Fibroblast of lung (primary cell): ENCODE data around the gene EZH1.

Experiments
- CTCF ChIP-seq, 2 donors: IDR thresholded peaks in 1 of 2; conservative IDR thresholded peaks in 1 of 2; 1 replicate in 1 of 2; 2 replicates in 1 of 2; pipeline ENCODE4 v1.5.1; 2011 to 2012; ENCODE audit warnings: low read length in 2 of 2, control low read depth in 1 of 2, inconsistent platforms in 1 of 2, low read depth in 1 of 2, mild to moderate bottlenecking in 1 of 2
- EZH2 ChIP-seq: IDR thresholded peaks from 2 replicates; pipeline ENCODE4 v1.5.1; 2012; ENCODE audit warnings: low read length, control low read depth, mild to moderate bottlenecking; ENCODE audit errors: missing control alignments

- TF ChIP-seq EZH2 (no peak), CTCF (conservative IDR thresholded peaks at IDR 0.05 in 1 of 2, IDR thresholded peaks at IDR 0.05 in 1 of 2; ENCODE audit: low read depth in 1 of 2, low read length in 2 of 2) (no peak)
Observed at GRCh38 chr17:42675348-42675964, 69.4 kb downstream of the EZH1 start.
